Hematopoietic multipotent progenitor cell treated with erythropoietin and hydrocortisone succinate and interleukin-3 and kit ligand, for 6 days (in vitro differentiated cells): ENCODE data around the gene SH3TC1.

Experiments
- DNase-seq: peaks from one replicate; pipeline ENCODE4 v3.0.0-alpha.2; 2015

Gene SH3TC1

GRCh38 chr4:8217246-8217511 lies 18.1 kb downstream of the SH3TC1 start:
- no peak for DNase-seq

DNA sequence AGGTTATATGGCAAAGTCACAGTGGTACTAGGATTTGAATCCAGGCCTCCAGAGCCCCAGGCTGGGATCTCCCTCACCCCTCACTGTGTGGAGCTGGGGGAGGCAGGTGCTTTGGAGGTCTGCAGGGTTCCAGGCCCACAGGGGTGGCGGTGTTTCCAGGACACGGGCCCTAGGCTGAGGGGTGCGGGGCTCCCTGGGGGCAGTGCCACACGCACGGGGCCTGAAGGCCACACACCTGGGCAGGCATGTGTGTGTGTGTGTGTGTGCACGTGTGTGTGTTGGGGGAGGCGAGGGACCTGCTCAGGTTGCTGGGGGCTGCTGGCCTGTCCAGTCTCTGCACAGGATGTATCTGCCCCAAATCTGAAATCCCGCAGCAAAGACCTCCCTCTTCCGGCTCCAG lies 18.8 kb downstream of the SH3TC1 start:
- no peak for DNase-seq

DNA sequence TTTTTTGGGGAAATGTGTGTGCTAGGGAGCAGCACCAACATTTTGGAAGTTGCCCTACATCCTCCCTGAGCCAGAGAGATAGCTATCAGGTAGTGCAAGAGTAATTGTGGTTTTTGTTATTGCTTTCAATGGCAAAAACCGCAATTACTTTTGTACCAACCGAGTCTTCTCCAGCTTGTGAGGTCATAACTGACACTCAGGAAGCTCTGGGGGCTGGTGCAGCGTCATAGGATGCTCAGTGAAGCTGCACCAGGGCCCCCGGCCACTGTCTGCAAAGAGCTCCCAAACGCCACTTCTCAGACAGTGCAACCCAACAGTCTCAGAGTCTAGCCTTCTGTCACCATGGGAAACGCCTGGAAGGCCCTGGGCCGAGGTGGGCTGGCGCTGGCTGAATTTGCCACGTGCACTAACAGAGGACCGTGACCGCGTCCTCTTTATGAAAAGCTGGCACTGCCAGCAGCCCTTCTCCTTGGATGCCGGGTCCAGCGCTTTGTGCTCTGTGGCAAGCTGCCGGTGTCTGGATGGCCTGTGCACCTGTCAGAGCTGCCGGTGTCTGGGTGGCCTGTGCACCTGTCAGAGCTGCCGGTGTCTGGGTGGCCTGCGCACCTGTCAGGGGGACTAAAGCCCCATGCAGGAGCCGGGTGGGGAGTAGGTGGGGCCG lies 19.4 kb downstream of the SH3TC1 start:
- DNase-seq, result peak; percentile 32

GRCh38 chr4:8219236-8219635 lies 20.1 kb downstream of the SH3TC1 start:
- no peak for DNase-seq

DNA sequence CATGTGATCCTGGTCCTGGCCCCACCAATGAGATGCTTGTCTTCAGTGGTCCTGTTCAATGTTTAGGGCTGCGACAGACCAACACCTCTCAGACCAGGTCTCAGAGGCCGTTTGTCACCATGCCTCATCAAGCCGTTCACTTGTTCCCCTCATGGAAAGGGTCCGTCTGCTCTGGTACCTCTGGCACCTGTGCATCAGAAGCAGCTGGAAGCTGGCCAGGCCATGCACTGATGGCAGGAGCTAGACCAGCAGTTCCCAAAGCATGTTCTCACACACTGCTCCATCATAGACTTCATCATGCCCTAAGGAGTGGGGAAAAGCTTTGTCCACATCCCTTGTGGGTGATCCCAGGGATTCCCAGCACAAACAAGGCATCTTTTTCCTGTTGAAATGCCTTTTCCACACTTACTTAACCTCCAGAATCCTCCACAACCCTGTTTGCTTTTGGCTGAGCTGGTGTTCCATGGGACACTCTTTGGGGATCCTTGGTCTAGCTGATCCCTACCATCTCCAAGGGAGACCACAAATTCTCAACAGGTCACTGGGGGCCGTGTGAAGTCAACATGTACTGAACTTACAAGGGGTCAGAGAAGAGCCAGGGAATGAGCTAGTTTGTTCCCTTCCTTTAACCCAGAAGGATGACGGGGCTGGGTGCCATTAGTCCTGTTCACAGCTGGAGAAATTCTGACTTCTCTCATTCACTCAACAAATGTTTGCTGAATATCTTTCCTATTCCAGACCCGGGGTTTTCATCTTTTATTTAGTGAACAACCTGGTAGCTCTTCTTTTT lies 21.8 kb downstream of the SH3TC1 start:
- no peak for DNase-seq

- peak; percentile 76 for DNase-seq
Measured at GRCh38 chr4:8221476-8221875, 22.4 kb downstream of the SH3TC1 start.

- no peak for DNase-seq
Measured at GRCh38 chr4:8221985-8222384, 22.9 kb downstream of the SH3TC1 start.

GRCh38 chr4:8222609-8223388 lies 23.7 kb downstream of the SH3TC1 start:
- DNase-seq, result no peak

DNA sequence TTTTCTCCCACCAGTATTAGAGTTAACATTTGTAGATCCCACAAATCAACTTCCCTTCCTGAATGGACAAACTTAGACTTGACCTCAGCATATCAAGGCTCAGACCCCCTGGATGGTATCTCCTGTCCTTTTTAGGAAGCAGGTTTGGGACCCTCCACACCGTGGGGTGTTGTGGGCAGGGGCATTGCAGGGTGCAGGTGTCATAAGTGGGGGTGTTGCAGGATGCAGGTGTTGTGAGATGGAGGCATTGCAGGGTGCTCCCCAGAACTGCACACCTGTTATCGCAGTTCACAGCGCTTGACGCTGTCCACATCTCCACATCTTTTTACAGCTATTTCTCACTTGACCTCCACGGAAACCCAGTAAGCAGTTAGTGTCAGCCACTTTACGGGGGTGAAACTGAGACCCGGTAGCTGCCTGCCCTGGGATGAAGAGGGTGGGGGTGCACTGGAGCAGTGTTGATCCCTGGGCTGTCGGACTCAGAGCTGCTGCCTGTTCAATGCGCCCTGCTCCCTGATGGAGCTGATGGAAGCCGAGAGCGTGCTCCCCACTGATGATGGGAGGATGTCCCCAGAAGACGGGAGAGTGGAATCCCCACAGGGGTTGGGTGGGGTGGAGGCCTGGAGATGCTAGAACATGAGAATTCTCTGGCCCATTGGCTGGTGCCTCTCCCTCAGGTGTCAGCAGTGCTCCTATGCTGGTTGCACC lies 25.3 kb downstream of the SH3TC1 start:
- no peak for DNase-seq

GRCh38 chr4:8224975-8225625 lies 26.0 kb downstream of the SH3TC1 start:
- peak; percentile 58 for DNase-seq

DNA sequence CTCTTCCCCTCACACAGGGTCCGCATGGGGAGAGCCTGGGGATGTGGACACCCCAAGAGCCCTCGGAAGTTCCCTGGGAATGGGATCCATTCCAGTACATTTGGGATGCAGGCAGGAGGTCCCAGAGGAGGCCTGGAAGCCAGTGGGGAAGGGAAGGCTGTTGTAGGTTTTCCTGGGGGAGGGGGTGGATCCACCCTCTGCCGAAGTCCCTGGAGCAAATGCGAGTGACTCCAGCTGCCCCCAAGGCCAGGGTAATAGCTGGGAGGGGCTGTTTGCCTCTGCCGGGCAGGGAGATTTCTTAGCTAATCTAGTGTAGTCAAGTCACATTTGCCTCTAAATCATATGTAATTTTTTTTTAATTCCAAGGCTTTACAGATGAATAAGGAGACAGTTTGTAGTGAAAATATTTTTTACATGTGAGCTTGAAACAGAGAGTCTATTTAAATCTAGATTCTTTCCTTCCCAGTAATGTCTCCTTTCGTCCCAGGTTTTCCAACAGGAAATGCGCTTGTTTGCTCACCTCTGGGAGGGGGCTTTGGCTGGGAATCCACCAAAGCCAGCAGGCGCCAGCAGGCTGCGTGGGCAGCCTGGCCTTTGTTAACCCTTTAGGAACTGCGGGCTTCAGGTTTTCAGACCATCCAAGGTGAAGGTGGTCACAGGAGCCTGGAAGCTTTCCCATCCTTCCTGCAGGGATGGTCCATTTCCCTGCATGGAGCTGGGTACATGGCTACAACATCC lies 26.8 kb downstream of the SH3TC1 start:
- DNase-seq, result no peak

GRCh38 chr4:8227201-8227770 lies 28.2 kb downstream of the SH3TC1 start:
- DNase-seq, result no peak

DNA sequence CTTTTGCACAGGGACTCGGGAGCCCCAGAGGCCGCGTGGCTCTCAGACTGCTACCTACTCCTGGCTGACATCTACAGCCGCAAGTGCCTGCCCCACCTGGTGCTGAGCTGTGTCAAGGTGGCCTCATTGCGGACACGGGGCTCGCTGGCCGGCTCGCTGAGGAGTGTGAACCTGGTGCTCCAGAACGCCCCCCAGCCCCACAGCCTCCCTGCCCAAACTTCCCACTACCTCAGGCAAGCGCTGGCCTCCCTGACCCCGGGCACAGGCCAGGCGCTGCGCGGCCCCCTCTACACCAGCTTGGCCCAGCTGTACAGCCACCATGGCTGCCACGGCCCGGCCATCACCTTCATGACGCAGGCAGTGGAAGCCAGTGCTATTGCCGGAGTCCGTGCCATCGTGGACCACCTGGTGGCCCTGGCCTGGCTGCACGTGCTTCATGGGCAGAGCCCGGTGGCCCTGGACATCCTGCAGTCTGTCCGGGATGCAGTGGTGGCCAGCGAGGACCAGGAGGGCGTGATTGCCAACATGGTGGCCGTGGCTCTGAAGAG lies 28.8 kb downstream of the SH3TC1 start:
- no peak for DNase-seq

- DNase-seq, result peak; percentile 85
Measured at GRCh38 chr4:8228319-8229250, 29.5 kb downstream of the SH3TC1 start.

- DNase-seq, result no peak
Measured at GRCh38 chr4:8229331-8229975, 30.4 kb downstream of the SH3TC1 start.

- DNase-seq, result no peak
Measured at GRCh38 chr4:8230033-8230432, 30.9 kb downstream of the SH3TC1 start.

GRCh38 chr4:8230891-8231290 lies 31.8 kb downstream of the SH3TC1 start:
- no peak for DNase-seq

- no peak for DNase-seq
Measured at GRCh38 chr4:8231551-8232049, 32.5 kb downstream of the SH3TC1 start.

- no peak for DNase-seq
Measured at GRCh38 chr4:8232748-8233147, 33.7 kb downstream of the SH3TC1 start.
